ENCODE data around the gene WNT9B.

Gene WNT9B

GRCh38 chr17:46885415-46886309 is 34.3 kb downstream of the WNT9B start:
- no peak for DNase-seq

- no peak for DNase-seq
These were observed 34.9 kb downstream of the WNT9B start for GRCh38 chr17:46886310-46886663.

GRCh38 chr17:46887717-46888116 is 36.3 kb downstream of the WNT9B start:
- no peak for DNase-seq

GRCh38 chr17:46888727-46889126 is 37.3 kb downstream of the WNT9B start:
- DNase-seq = no peak

- DNase-seq = no peak
These were observed 38.1 kb downstream of the WNT9B start for GRCh38 chr17:46889519-46889918.

GRCh38 chr17:46889992-46890564 is 38.7 kb downstream of the WNT9B start:
- DNase-seq = peak; percentile 7

GRCh38 chr17:46890638-46891037 is 39.3 kb downstream of the WNT9B start:
- DNase-seq = no peak

- no peak for DNase-seq
These were observed 40.9 kb downstream of the WNT9B start for GRCh38 chr17:46892192-46892703.

- DNase-seq = no peak
These were observed 42.6 kb downstream of the WNT9B start for GRCh38 chr17:46894024-46894423.

GRCh38 chr17:46894476-46895151 is 43.2 kb downstream of the WNT9B start:
- DNase-seq = no peak

- no peak for DNase-seq
These were observed 43.8 kb downstream of the WNT9B start for GRCh38 chr17:46895171-46895570.

GRCh38 chr17:46896991-46897390 is 45.6 kb downstream of the WNT9B start:
- DNase-seq = no peak

GRCh38 chr17:46898364-46898763 is 47.0 kb downstream of the WNT9B start:
- no peak for DNase-seq

- no peak for DNase-seq
These were observed 47.5 kb downstream of the WNT9B start for GRCh38 chr17:46898860-46899259.

- DNase-seq = no peak
These were observed 49.9 kb downstream of the WNT9B start for GRCh38 chr17:46901291-46901690.

- no peak for DNase-seq
These were observed 52.6 kb downstream of the WNT9B start for GRCh38 chr17:46903762-46904672.

- no peak for DNase-seq
These were observed 56.8 kb downstream of the WNT9B start for GRCh38 chr17:46908068-46908737.

- DNase-seq = no peak
These were observed 59.0 kb downstream of the WNT9B start for GRCh38 chr17:46910179-46910927.

GRCh38 chr17:46911311-46911710 is 59.9 kb downstream of the WNT9B start:
- no peak for DNase-seq

- no peak for DNase-seq
These were observed 64.2 kb downstream of the WNT9B start for GRCh38 chr17:46915596-46915995.

- DNase-seq = peak; percentile 26
These were observed 64.8 kb downstream of the WNT9B start for GRCh38 chr17:46916211-46916610.
